ENCODE results near the gene UQCRC1.

DNA sequence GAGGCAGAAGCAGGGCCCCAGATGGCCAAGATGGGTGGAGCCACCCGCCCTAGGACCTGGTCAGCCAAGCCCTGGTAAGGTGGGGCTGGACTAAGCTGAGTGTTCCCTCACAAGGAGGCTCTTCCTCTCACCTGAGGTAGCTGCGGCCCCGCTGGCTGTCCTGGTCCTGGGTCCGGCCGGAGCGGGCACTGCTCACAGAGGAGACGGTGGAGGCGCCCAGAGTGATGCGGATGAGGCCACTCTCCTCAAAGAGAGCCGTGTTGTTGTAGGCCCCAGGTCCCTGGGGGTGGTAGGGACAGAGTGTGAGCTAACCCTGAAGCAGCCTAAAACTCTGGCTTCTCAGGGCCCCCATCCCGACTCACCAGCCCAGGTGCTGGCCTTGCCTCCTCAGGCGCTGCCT lies 33.2 kb upstream of the UQCRC1 start:
- TF ChIP-seq, protein P1, sequence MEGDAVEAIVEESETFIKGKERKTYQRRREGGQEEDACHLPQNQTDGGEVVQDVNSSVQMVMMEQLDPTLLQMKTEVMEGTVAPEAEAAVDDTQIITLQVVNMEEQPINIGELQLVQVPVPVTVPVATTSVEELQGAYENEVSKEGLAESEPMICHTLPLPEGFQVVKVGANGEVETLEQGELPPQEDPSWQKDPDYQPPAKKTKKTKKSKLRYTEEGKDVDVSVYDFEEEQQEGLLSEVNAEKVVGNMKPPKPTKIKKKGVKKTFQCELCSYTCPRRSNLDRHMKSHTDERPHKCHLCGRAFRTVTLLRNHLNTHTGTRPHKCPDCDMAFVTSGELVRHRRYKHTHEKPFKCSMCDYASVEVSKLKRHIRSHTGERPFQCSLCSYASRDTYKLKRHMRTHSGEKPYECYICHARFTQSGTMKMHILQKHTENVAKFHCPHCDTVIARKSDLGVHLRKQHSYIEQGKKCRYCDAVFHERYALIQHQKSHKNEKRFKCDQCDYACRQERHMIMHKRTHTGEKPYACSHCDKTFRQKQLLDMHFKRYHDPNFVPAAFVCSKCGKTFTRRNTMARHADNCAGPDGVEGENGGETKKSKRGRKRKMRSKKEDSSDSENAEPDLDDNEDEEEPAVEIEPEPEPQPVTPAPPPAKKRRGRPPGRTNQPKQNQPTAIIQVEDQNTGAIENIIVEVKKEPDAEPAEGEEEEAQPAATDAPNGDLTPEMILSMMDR (IDR thresholded peaks at IDR 0.05; ENCODE audit: low read length): no peak
- TF ChIP-seq EZH2 (optimal IDR thresholded peaks at IDR 0.05; ENCODE audit: low read depth, low read length) (no peak), EZH2phosphoT487 (IDR thresholded peaks at IDR 0.05; ENCODE audit: low read length) (no peak)
